Adrenal gland (tissue), 12 donors: Measurements from ENCODE around the gene CYP11A1. TPM values are rescaled to one million over a fixed set of nuclear protein-coding genes. Genes with fewer than 3 reads are reported as not detected.

Experiments used
- DNase-seq, 7 donors: peaks; one replicate each; pipeline ENCODE4 v3.0.0-alpha.2; 2019 to 2020
- H3K27ac ChIP-seq, 5 donors: fragments of 200-600 bp; sonication (generic) in 4 of 5; 1 replicate in 3 of 5; 2 replicates in 2 of 5; pipeline versions ENCODE4 v1.5.1 to v1.8.0; 2016 to 2020; ENCODE audit warnings: mild to moderate bottlenecking in 1 of 5
- H3K27me3 ChIP-seq: fragments of 200-600 bp; 2 replicates; pipeline ENCODE4 v1.8.0; 2021
- H3K36me3 ChIP-seq, 2 donors: fragments of 200-600 bp; replicated peaks in 1 of 2; 1 replicate in 1 of 2; 2 replicates in 1 of 2; pipeline versions ENCODE4 v1.5.1 to v1.8.0; 2018 to 2022
- H3K4me1 ChIP-seq, 2 donors: fragments of 200-600 bp; replicated peaks in 1 of 2; 1 replicate in 1 of 2; 2 replicates in 1 of 2; pipeline versions ENCODE4 v1.5.1 to v1.8.0; 2018 to 2021
- H3K4me3 ChIP-seq, 4 donors: fragments of 200-600 bp; sonication (generic) in 3 of 4; one replicate each; pipeline ENCODE4 v1.5.1; 2016 to 2018
- H3K9me3 ChIP-seq, 3 donors: fragments of 200-600 bp; sonication (generic) in 1 of 3; replicated peaks in 1 of 3; 1 replicate in 2 of 3; 2 replicates in 1 of 3; pipeline versions ENCODE4 v1.5.1 to v1.8.0; 2016 to 2021
- CTCF ChIP-seq, 6 experiments: fragments of 450-650 bp in 4 of 6; fragments of 200-600 bp in 2 of 6; sonication (generic) in 1 of 6; IDR thresholded peaks; 1 replicate in 5 of 6; 2 replicates in 1 of 6; pipeline versions ENCODE4 v1.5.1 to v1.8.0; 2016 to 2021; ENCODE audit warnings: antibody characterized with exemption in 6 of 6, mild to moderate bottlenecking in 2 of 6, moderate library complexity in 1 of 6
- POLR2A ChIP-seq, 2 donors: fragments of 450-650 bp; IDR thresholded peaks; one replicate each; pipeline ENCODE4 v1.6.1; 2017; ENCODE audit warnings: antibody characterized with exemption in 2 of 2, mild to moderate bottlenecking in 2 of 2, moderate library complexity in 1 of 2
- WGBS, 4 donors: extraction: QIAGEN DNeasy Blood & Tissue Kit in 2 of 4; methylation state at CpG; one replicate each; pipeline versions ENCODE4 v1.1.5 to v1.1.7; 2013 to 2017; 5-methylcytosine and 5-hydroxymethylcytosine counted together
- intact Hi-C, 2 donors: fragments of 100-400 bp; cut with DNase I; formaldehyde crosslinking; loops; one replicate each; pipeline versions ENCODE4 v1.14.1 to v1.15.0; 2022 to 2023
- polyA plus RNA-seq, 3 donors: library from polyadenylated mRNA; stranded (reverse); fragments of 200-250 nt in 2 of 3; fragments of 350-450 nt in 1 of 3; fragmentation: Illumina TruSeq in 1 of 3; extraction: RNeasy Lipid Tissue Mini Kit (QIAGEN cat#74804) in 1 of 3; gene quantifications; one replicate each; pipeline ENCODE4 v1.2.3, GENCODE V29; 2013 to 2014
- total RNA-seq, 9 donors: library from RNA; depleted of rRNA in 4 of 9; stranded (reverse); fragments of >200 nt in 4 of 9; fragments of 120-200 nt in 1 of 9; fragmentation: NEBNext Ultra II Directional in 1 of 9; extraction: Animal tissue kit (Norgen Biotek cat#: 25700) in 1 of 9; gene quantifications; one replicate each; pipeline versions ENCODE4 v1.1.0 to v1.2.4, GENCODE V29; 2013 to 2023
- donor health status: healthy with polysubstance abuse.
- donor health status: Bipolar disorder and iron deficiency.
- donor health status: DM: yes; HTN: yes; CAD: no.
- donor health status: DM: no; HTN: no; CAD: no.
- donor health status: DM: no; HTN: no; CAD: no.
- donor health status: DM: yes; HTN: yes; CAD: no.

CYP11A1 gene
- total and polyA plus RNA-seq, 12 donors = 233 to 5,219 (median 1,366) TPM

DNA sequence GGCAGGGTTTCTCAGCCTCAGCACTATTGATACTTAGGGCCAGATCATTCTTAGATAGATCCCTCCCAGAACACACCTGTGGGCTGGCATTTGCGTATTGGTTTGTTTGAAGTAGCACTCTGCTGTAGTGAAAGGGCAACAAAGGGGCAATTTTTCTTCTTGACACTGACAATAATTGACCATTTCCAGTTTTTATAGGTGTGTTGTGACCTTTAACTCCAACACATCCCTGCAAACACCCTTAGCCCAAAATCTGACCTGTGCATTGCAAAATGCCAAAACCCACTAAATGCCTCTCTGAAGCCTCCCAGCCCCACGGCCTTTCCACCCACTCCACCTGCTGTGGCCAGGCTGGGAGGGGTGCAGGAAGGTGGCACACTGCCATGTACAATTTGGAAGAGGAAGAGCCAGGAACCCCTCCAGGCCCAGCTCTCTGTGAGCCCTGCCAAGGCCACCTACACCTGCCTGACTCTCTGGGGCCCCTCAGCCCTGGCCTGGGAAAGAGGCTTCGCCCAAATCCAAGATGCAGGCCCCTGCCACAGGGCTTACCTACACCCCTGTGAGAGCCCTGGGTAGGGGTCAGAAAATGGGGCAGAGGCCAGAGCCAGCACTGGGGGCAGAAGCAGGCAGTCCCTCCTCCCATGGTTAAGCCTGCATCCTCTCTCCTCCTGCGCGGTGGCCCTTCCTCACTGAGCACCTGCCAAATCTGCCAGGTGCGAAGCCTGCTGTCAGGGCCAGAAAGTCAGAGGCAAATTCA is 9.6 kb upstream of the CYP11A1 start:
- no peaks in the 10 kb centered on the region for H3K9me3 ChIP-seq
- intact Hi-C loops = loop anchor here in 1 of 2 donors (5.0 to 10.0 kb wide), 2 partner anchors 110 to 248 kb away; no protein-coding TSS in a partner anchor
- DNase-seq = no peak
- no peak overlapping the region for H3K4me3 ChIP-seq
- 90 to 94% (median 91%) methylated on average over 2 to 6 of the region's 6 CpGs for WGBS, 4 donors
- no peak overlapping the region for H3K27ac ChIP-seq
- no peaks in the 10 kb centered on the region for H3K27me3 ChIP-seq
- peaks cover 0 to 19% of the 10 kb centered on the region in 2 donors for H3K4me1 ChIP-seq
- no peak for TF ChIP-seq POLR2A (IDR thresholded peaks at IDR 0.05)
- no peak for TF ChIP-seq CTCF (IDR thresholded peaks at IDR 0.05)
- no peaks in the 10 kb centered on the region for H3K36me3 ChIP-seq

GRCh38 chr15:74376226-74376625 is 8.8 kb upstream of the CYP11A1 start:
- Histone ChIP-seq H3K4me3 (no peak overlapping the region), H3K36me3 (no peaks in the 10 kb centered on the region), H3K27ac (no peak overlapping the region), H3K9me3 (no peaks in the 10 kb centered on the region), H3K27me3 (no peaks in the 10 kb centered on the region), H3K4me1 (peaks cover 0 to 19% of the 10 kb centered on the region in 2 donors)
- intact Hi-C loops = loop anchor here in 1 of 2 donors (5.0 to 10.0 kb wide), 2 partner anchors 111 to 249 kb away; no protein-coding TSS in a partner anchor
- TF ChIP-seq POLR2A (IDR thresholded peaks at IDR 0.05) = no peak
- TF ChIP-seq CTCF (IDR thresholded peaks at IDR 0.05) = no peak
- DNase-seq = no peak
- WGBS, 4 donors = 67 to 95% (median 76%) methylated on average over 1 of the region's 1 CpG; no CpG with 5 or more reads in 1 of the 4 donors

- WGBS, 4 donors = 12 to 17% (median 16%) methylated on average over 7 to 9 of the region's 9 CpGs
- intact Hi-C loops = loop anchor here in 1 of 2 donors (5.0 to 10.0 kb wide), 2 partner anchors 112 to 250 kb away; no protein-coding TSS in a partner anchor
Measured at GRCh38 chr15:74375303-74375693, 7.9 kb upstream of the CYP11A1 start.

More at GRCh38 chr15:74375303-74375693, 7.9 kb upstream of the CYP11A1 start:
- TF ChIP-seq POLR2A (IDR thresholded peaks at IDR 0.05) (no peak), CTCF (IDR thresholded peaks at IDR 0.05) (peak; percentile 74 to 84 (median 76))
- Histone ChIP-seq H3K4me1 (peaks cover 0 to 19% of the 10 kb centered on the region in 2 donors), H3K27me3 (no peaks in the 10 kb centered on the region), H3K27ac (no peak overlapping the region), H3K4me3 (no peak overlapping the region), H3K36me3 (no peaks in the 10 kb centered on the region), H3K9me3 (no peaks in the 10 kb centered on the region)
- peak; percentile 78 to 94 (median 87) for DNase-seq
